ENCODE measurements around the gene GABRG3.

GABRG3 gene

DNA sequence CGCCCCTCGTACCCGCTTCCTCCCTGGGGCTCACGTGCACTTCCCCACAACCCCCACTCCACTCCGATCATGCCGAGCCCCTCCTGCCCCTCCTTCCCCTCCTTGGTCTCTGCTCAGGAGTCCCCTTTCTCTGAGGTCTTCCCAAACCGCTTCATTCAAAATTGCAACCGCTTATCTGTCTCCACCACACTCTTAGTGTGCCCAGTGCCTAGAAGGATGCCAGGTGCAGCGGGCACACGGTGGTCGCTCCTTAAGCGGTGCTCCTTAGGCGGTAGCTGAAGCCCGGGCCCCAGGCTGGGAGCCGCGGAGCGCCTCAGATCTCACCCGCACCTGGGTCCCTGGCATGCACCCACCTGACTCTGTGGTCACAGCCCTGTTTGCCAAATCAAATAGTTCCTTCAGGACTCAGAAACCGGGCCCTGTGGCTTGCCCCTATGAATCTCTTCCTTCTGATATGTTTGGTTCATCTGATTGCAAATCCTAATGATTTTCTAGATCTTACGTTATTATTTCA lies 603.6 kb downstream of the GABRG3 start:
- FAIRE-seq: no peak
- DNase-seq (ENCODE audit: insufficient read length, low spot score): no peak
- no peak for TF ChIP-seq SPI1 (IDR thresholded peaks at IDR 0.05; ENCODE audit: low read depth, low read length)
- no peak for TF ChIP-seq POLR2AphosphoS5 (IDR thresholded peaks at IDR 0.05; ENCODE audit: low read depth, low read length)
- no peak for TF ChIP-seq TAF1 (IDR thresholded peaks at IDR 0.05; ENCODE audit: low read depth, low read length)
- TF ChIP-seq POLR2A (IDR thresholded peaks at IDR 0.05; ENCODE audit: low read depth, low read length): no peak
- TF ChIP-seq POU2F2 (IDR thresholded peaks at IDR 0.05; ENCODE audit: low read depth, low read length): no peak
- TF ChIP-seq PAX5 (IDR thresholded peaks at IDR 0.05; ENCODE audit: insufficient read depth, low read length, severe bottlenecking): no peak

GRCh38 chr15:27575521-27575920 lies 604.5 kb downstream of the GABRG3 start:
- FAIRE-seq (no peak), DNase-seq (ENCODE audit: insufficient read length, low spot score) (no peak)
- TF ChIP-seq POLR2A (IDR thresholded peaks at IDR 0.05; ENCODE audit: low read depth, low read length): no peak

DNA sequence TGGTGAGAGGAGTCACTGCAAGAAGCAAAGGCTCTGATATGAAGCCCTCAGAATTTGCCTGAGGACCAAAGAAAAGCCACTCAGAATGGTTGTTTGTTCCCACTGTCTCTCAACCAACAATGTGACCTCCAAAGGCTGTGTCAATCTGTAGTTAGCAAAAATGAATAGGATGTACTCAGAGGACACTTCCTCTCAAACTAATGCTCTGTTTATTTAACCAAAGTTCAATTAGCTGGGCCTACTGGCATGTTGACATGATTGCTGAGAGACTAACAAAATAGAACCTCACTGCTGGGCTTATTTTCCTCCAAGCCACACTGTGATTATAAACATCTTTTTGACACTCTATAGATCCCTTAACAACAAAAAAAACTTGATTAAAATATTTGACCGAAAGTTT lies 605.6 kb downstream of the GABRG3 start:
- FAIRE-seq (no peak), DNase-seq (ENCODE audit: insufficient read length, low spot score) (no peak)
- TF ChIP-seq POU2F2 (IDR thresholded peaks at IDR 0.05; ENCODE audit: low read depth, low read length) (no peak), PAX5 (IDR thresholded peaks at IDR 0.05; ENCODE audit: insufficient read depth, low read length, severe bottlenecking) (no peak), TAF1 (IDR thresholded peaks at IDR 0.05; ENCODE audit: low read depth, low read length) (no peak), SPI1 (IDR thresholded peaks at IDR 0.05; ENCODE audit: low read depth, low read length) (no peak), POLR2A (IDR thresholded peaks at IDR 0.05; ENCODE audit: low read depth, low read length) (no peak), POLR2AphosphoS5 (IDR thresholded peaks at IDR 0.05; ENCODE audit: low read depth, low read length) (no peak)

- FAIRE-seq (no peak), DNase-seq (ENCODE audit: insufficient read length, low spot score) (no peak)
- no peak for TF ChIP-seq POU2F2 (IDR thresholded peaks at IDR 0.05; ENCODE audit: low read depth, low read length)
- TF ChIP-seq POLR2A (IDR thresholded peaks at IDR 0.05; ENCODE audit: low read depth, low read length): no peak
- TF ChIP-seq POLR2AphosphoS5 (IDR thresholded peaks at IDR 0.05; ENCODE audit: low read depth, low read length): no peak
- TF ChIP-seq SPI1 (IDR thresholded peaks at IDR 0.05; ENCODE audit: low read depth, low read length): no peak
- TF ChIP-seq PAX5 (IDR thresholded peaks at IDR 0.05; ENCODE audit: insufficient read depth, low read length, severe bottlenecking): no peak
- no peak for TF ChIP-seq TAF1 (IDR thresholded peaks at IDR 0.05; ENCODE audit: low read depth, low read length)
Observed at GRCh38 chr15:27579738-27580137, 608.8 kb downstream of the GABRG3 start.

- DNase-seq (ENCODE audit: insufficient read length, low spot score) (no peak), FAIRE-seq (no peak)
- no peak for TF ChIP-seq SPI1 (IDR thresholded peaks at IDR 0.05; ENCODE audit: low read depth, low read length)
- TF ChIP-seq POLR2AphosphoS5 (IDR thresholded peaks at IDR 0.05; ENCODE audit: low read depth, low read length): no peak
- TF ChIP-seq PAX5 (IDR thresholded peaks at IDR 0.05; ENCODE audit: insufficient read depth, low read length, severe bottlenecking): no peak
- TF ChIP-seq POLR2A (IDR thresholded peaks at IDR 0.05; ENCODE audit: low read depth, low read length): no peak
- TF ChIP-seq POU2F2 (IDR thresholded peaks at IDR 0.05; ENCODE audit: low read depth, low read length): no peak
- no peak for TF ChIP-seq TAF1 (IDR thresholded peaks at IDR 0.05; ENCODE audit: low read depth, low read length)
Observed at GRCh38 chr15:27582726-27583410, 611.9 kb downstream of the GABRG3 start.

GRCh38 chr15:27583651-27584050 lies 612.7 kb downstream of the GABRG3 start:
- TF ChIP-seq POLR2AphosphoS5 (IDR thresholded peaks at IDR 0.05; ENCODE audit: low read depth, low read length) (no peak), SPI1 (IDR thresholded peaks at IDR 0.05; ENCODE audit: low read depth, low read length) (no peak), POLR2A (IDR thresholded peaks at IDR 0.05; ENCODE audit: low read depth, low read length) (no peak), TAF1 (IDR thresholded peaks at IDR 0.05; ENCODE audit: low read depth, low read length) (no peak), POU2F2 (IDR thresholded peaks at IDR 0.05; ENCODE audit: low read depth, low read length) (no peak), PAX5 (IDR thresholded peaks at IDR 0.05; ENCODE audit: insufficient read depth, low read length, severe bottlenecking) (no peak)
- no peak for FAIRE-seq
- no peak for DNase-seq (ENCODE audit: insufficient read length, low spot score)

GRCh38 chr15:27585041-27585640 lies 614.2 kb downstream of the GABRG3 start:
- TF ChIP-seq PAX5 (IDR thresholded peaks at IDR 0.05; ENCODE audit: insufficient read depth, low read length, severe bottlenecking) (no peak), POU2F2 (IDR thresholded peaks at IDR 0.05; ENCODE audit: low read depth, low read length) (no peak), POLR2AphosphoS5 (IDR thresholded peaks at IDR 0.05; ENCODE audit: low read depth, low read length) (no peak), POLR2A (IDR thresholded peaks at IDR 0.05; ENCODE audit: low read depth, low read length) (no peak), TAF1 (IDR thresholded peaks at IDR 0.05; ENCODE audit: low read depth, low read length) (no peak), SPI1 (IDR thresholded peaks at IDR 0.05; ENCODE audit: low read depth, low read length) (no peak)
- FAIRE-seq (no peak), DNase-seq (ENCODE audit: insufficient read length, low spot score) (no peak)

- TF ChIP-seq POLR2AphosphoS5 (IDR thresholded peaks at IDR 0.05; ENCODE audit: low read depth, low read length): no peak
- no peak for TF ChIP-seq PAX5 (IDR thresholded peaks at IDR 0.05; ENCODE audit: insufficient read depth, low read length, severe bottlenecking)
- TF ChIP-seq SPI1 (IDR thresholded peaks at IDR 0.05; ENCODE audit: low read depth, low read length): no peak
- TF ChIP-seq TAF1 (IDR thresholded peaks at IDR 0.05; ENCODE audit: low read depth, low read length): no peak
- no peak for TF ChIP-seq POU2F2 (IDR thresholded peaks at IDR 0.05; ENCODE audit: low read depth, low read length)
- TF ChIP-seq POLR2A (IDR thresholded peaks at IDR 0.05; ENCODE audit: low read depth, low read length): no peak
- FAIRE-seq: no peak
- no peak for DNase-seq (ENCODE audit: insufficient read length, low spot score)
Observed at GRCh38 chr15:27587810-27588209, 616.8 kb downstream of the GABRG3 start.

- no peak for TF ChIP-seq PAX5 (IDR thresholded peaks at IDR 0.05; ENCODE audit: insufficient read depth, low read length, severe bottlenecking)
- TF ChIP-seq POU2F2 (IDR thresholded peaks at IDR 0.05; ENCODE audit: low read depth, low read length): no peak
- no peak for TF ChIP-seq TAF1 (IDR thresholded peaks at IDR 0.05; ENCODE audit: low read depth, low read length)
- no peak for TF ChIP-seq POLR2A (IDR thresholded peaks at IDR 0.05; ENCODE audit: low read depth, low read length)
- no peak for TF ChIP-seq POLR2AphosphoS5 (IDR thresholded peaks at IDR 0.05; ENCODE audit: low read depth, low read length)
- no peak for TF ChIP-seq SPI1 (IDR thresholded peaks at IDR 0.05; ENCODE audit: low read depth, low read length)
- DNase-seq (ENCODE audit: insufficient read length, low spot score) (no peak), FAIRE-seq (no peak)
Observed at GRCh38 chr15:27589260-27589659, 618.3 kb downstream of the GABRG3 start.

Data from GM12891 (cell line).